Smooth muscle cell (in vitro differentiated cells): ENCODE results near the gene GPC5. TPM values are rescaled to one million over a fixed set of nuclear protein-coding genes. Genes with fewer than 3 reads are reported as not detected.

Experiments
- DNase-seq: peaks from one replicate; lab custom pipeline; 2025; ENCODE audit not compliant: unreplicated experiment; lab: John Stamatoyannopoulos, UW
- H2AFZ ChIP-seq: fragments of 200-600 bp; sonication (generic); 2 replicates; pipeline ENCODE4 v1.6.0; 2016; ENCODE audit warnings: antibody characterized with exemption, low read depth, mild to moderate bottlenecking
- H3F3A ChIP-seq: fragments of 200-600 bp; sonication (generic); 2 replicates; pipeline ENCODE4 v1.6.0; 2017; ENCODE audit warnings: antibody characterized with exemption, low read depth
- H3K27ac ChIP-seq: fragments of 200-600 bp; sonication (generic); 2 replicates; pipeline ENCODE4 v1.5.1; 2016; ENCODE audit warnings: low read depth, mild to moderate bottlenecking
- H3K27me3 ChIP-seq: fragments of 200-600 bp; sonication (generic); 2 replicates; pipeline ENCODE4 v1.6.1; 2016; ENCODE audit warnings: low read depth, mild to moderate bottlenecking
- H3K36me3 ChIP-seq: fragments of 200-600 bp; sonication (generic); 2 replicates; pipeline ENCODE4 v1.5.1; 2016; ENCODE audit warnings: low read depth
- H3K4me1 ChIP-seq: fragments of 200-600 bp; sonication (generic); 2 replicates; pipeline ENCODE4 v1.5.1; 2016; ENCODE audit warnings: low read depth
- H3K4me2 ChIP-seq: fragments of 200-600 bp; sonication (generic); 2 replicates; pipeline ENCODE4 v1.6.0; 2016; ENCODE audit warnings: mild to moderate bottlenecking
- H3K4me3 ChIP-seq: fragments of 200-600 bp; sonication (generic); 2 replicates; pipeline ENCODE4 v1.5.1; 2016; ENCODE audit warnings: mild to moderate bottlenecking
- H3K79me2 ChIP-seq: fragments of 200-600 bp; sonication (generic); 2 replicates; pipeline ENCODE4 v1.6.0; 2016; ENCODE audit warnings: low read depth, mild to moderate bottlenecking
- H3K9ac ChIP-seq: fragments of 200-600 bp; sonication (generic); 2 replicates; pipeline ENCODE4 v1.6.0; 2016; ENCODE audit warnings: low read depth
- H3K9me3 ChIP-seq: fragments of 200-600 bp; sonication (generic); replicated peaks from 2 replicates; pipeline ENCODE4 v1.5.1; 2016; ENCODE audit warnings: low read depth
- H4K20me1 ChIP-seq: fragments of 200-600 bp; sonication (generic); 2 replicates; pipeline ENCODE4 v1.6.0; 2016; ENCODE audit warnings: low read depth
- WGBS: methylation state at CpG from one replicate; pipeline ENCODE4 v1.1.7; 2016; ENCODE audit warnings: low lambda C conversion rate; 5-methylcytosine and 5-hydroxymethylcytosine counted together
- polyA plus RNA-seq: library from polyadenylated mRNA; unstranded; fragments of >200 nt; fragmentation: Nextera tagmentation; extraction: Ambion mirVana; gene quantifications from 2 replicates; pipeline ENCODE4 v1.2.1, GENCODE V29; 2016
- total RNA-seq: library from RNA; depleted of rRNA; stranded (reverse); fragments of >200 nt; gene quantifications from 2 replicates; pipeline ENCODE4 v1.2.3, GENCODE V29; 2014
- TF ChIP-seq, protein P1 (sequence below): fragments of 200-600 bp; sonication (generic); IDR thresholded peaks from 2 replicates; pipeline ENCODE4 v1.5.1; 2017; ENCODE audit warnings: borderline replicate concordance, mild to moderate bottlenecking, antibody characterized with exemption; ENCODE audit not compliant: insufficient read depth, poor library complexity, severe bottlenecking

GPC5 gene
- total and polyA plus RNA-seq, 2 experiments from 2014 or later = 0.99 to 1.0 TPM

DNA sequence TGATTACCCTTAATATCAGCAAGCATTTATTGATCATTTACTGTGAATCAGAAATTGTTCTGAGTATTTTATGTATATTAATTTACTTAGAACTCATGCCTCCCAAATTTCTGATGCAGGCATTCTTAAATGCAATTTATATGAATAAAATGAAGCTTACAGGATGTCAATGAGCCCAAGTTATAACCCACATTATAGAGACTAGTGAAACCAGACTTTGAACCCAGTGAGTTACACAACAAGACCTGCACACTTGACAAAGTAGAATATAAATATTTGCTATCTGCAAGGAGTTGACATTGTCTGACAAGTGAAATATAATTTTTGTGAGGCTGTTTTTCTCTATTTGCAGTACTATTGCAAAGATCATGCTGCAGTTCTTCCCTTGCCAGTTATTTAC, 656.0 kb downstream of the GPC5 start:
- Histone ChIP-seq H3K4me2 (no peak overlapping the region), H3K4me3 (no peak overlapping the region), H3F3A (no peaks in the 10 kb centered on the region), H3K36me3 (no peaks in the 10 kb centered on the region), H3K79me2 (no peaks in the 10 kb centered on the region), H3K9me3 (no peaks in the 10 kb centered on the region), H4K20me1 (no peaks in the 10 kb centered on the region), H3K4me1 (no peaks in the 10 kb centered on the region), H3K9ac (no peak overlapping the region), H3K27me3 (peaks cover 4% of the 10 kb centered on the region), H2AFZ (no peak overlapping the region), H3K27ac (no peak overlapping the region)
- no peak for DNase-seq
- TF ChIP-seq, protein P1, sequence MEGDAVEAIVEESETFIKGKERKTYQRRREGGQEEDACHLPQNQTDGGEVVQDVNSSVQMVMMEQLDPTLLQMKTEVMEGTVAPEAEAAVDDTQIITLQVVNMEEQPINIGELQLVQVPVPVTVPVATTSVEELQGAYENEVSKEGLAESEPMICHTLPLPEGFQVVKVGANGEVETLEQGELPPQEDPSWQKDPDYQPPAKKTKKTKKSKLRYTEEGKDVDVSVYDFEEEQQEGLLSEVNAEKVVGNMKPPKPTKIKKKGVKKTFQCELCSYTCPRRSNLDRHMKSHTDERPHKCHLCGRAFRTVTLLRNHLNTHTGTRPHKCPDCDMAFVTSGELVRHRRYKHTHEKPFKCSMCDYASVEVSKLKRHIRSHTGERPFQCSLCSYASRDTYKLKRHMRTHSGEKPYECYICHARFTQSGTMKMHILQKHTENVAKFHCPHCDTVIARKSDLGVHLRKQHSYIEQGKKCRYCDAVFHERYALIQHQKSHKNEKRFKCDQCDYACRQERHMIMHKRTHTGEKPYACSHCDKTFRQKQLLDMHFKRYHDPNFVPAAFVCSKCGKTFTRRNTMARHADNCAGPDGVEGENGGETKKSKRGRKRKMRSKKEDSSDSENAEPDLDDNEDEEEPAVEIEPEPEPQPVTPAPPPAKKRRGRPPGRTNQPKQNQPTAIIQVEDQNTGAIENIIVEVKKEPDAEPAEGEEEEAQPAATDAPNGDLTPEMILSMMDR = no peak

DNA sequence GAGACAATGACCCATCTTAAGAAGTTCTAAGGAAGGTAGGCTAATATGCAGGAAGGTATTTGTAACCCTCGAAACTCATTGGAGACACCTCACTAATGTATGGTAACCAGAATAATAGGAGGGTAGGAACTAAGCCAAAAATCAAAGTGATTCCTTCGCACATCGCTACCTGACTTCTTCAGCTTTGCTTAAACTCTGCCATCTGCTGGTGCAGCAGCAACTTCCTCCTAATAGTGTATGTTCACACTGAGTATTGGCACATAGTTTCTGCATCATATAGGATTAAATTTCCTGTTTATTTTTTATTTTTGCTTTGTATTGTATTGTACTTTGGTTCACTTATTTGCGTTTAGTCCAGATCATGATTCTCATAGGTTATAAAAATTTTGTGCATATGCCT, 676.2 kb downstream of the GPC5 start:
- TF ChIP-seq, protein P1 = peak; percentile 43
- Histone ChIP-seq H3K79me2 (no peaks in the 10 kb centered on the region), H2AFZ (no peak overlapping the region), H3K27me3 (no peaks in the 10 kb centered on the region), H3K4me1 (no peaks in the 10 kb centered on the region), H3K4me3 (no peak overlapping the region), H3K9ac (no peak overlapping the region), H3K27ac (no peak overlapping the region), H3K4me2 (no peak overlapping the region), H4K20me1 (no peaks in the 10 kb centered on the region), H3K9me3 (no peaks in the 10 kb centered on the region), H3K36me3 (no peaks in the 10 kb centered on the region), H3F3A (no peaks in the 10 kb centered on the region)
- 30% methylated on average over 4 of the region's 4 CpGs for WGBS
- DNase-seq = no peak

DNA sequence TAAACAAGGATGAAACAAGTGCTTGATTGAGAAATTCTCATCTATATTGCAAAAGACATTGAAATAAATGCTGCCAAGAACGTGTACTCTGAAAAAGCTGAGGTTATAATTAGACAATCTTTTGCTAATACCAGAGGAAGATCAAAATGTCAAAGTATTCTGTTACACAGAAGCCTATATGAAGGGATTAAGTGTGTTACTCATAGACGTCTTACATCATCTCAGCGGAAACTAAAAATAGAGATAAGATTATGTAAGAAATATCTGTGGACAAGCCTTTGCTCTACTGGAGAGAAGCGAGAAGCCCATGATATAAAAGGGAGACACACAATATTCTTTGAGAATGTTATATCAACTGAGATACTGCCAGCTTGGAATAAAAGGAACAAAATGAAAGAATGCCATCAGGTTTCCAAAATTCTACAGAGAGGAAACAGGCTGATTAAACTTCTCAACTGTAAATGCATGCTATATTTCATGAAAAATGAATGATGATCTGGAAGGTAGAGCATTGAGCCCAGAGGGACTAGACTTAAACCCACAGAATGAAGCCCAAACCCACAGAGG, 699.0 kb downstream of the GPC5 start:
- 24% methylated on average over 4 of the region's 4 CpGs for WGBS
- DNase-seq = no peak

DNA sequence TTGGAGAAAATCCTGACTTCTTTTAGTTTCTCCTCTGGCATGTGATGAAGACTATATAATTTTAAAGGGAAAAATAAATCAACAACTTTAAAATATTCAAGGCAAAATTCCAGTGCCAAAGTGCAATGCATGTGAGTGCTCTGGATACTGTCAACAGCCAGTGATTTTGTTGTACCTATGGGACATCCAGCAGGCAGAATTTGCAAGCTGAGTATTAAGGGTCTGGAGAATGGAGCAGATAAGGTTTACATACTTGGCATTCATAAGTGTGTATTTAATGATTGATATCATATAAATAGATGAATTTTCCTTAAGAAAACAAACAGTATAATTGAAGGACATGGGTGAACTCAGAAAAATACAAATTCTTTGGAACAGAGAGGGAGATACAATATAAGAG, 703.4 kb downstream of the GPC5 start:
- TF ChIP-seq, protein P1 = no peak
- H3K4me3 ChIP-seq = no peak overlapping the region
- no peaks in the 10 kb centered on the region for H3K9me3 ChIP-seq
- no peak for DNase-seq
- H3F3A ChIP-seq = no peaks in the 10 kb centered on the region
- no peak overlapping the region for H3K9ac ChIP-seq
- no peaks in the 10 kb centered on the region for H3K79me2 ChIP-seq
- no peak overlapping the region for H2AFZ ChIP-seq
- no peak overlapping the region for H3K27ac ChIP-seq
- H3K36me3 ChIP-seq = no peaks in the 10 kb centered on the region
- no peak overlapping the region for H3K4me2 ChIP-seq
- peaks cover 8% of the 10 kb centered on the region for H3K4me1 ChIP-seq
- no peaks in the 10 kb centered on the region for H4K20me1 ChIP-seq
- H3K27me3 ChIP-seq = no peaks in the 10 kb centered on the region

More for the DNA sequence above, 699.0 kb downstream of the GPC5 start:
- Histone ChIP-seq H2AFZ (no peak overlapping the region), H3K79me2 (no peaks in the 10 kb centered on the region), H3K9ac (no peak overlapping the region), H3F3A (no peaks in the 10 kb centered on the region), H3K4me2 (no peak overlapping the region), H3K27ac (no peak overlapping the region), H3K4me1 (no peaks in the 10 kb centered on the region), H3K27me3 (no peaks in the 10 kb centered on the region), H3K4me3 (no peak overlapping the region), H3K36me3 (no peaks in the 10 kb centered on the region), H4K20me1 (no peaks in the 10 kb centered on the region), H3K9me3 (no peaks in the 10 kb centered on the region)
- TF ChIP-seq, protein P1 = no peak
